Natural killer cell (primary cell): ENCODE data around the gene HAGHL. TPM values are rescaled to one million over a fixed set of nuclear protein-coding genes. Genes with fewer than 3 reads are reported as not detected.

Experiments used
- ATAC-seq, 3 donors: fragments of 150-1000 bp in 2 of 3; fragments of 200-7000 bp in 1 of 3; cut with Tn5 transposase; 1 replicate in 1 of 3; 2 replicates in 2 of 3; pipeline ENCODE4 v1.10.0; 2021; ENCODE audit warnings: mild to moderate bottlenecking in 2 of 3, moderate library complexity in 2 of 3
- DNase-seq, 2 donors: peaks; one replicate each; pipeline versions ENCODE4 v3.0.0 to v3.0.0-alpha.2; 2013 to 2021; ENCODE audit warnings: mixed read lengths in 1 of 2
- H3K27ac ChIP-seq: one replicate; pipeline ENCODE4 v1.5.1; 2013; ENCODE audit warnings: mild to moderate bottlenecking, low read length
- H3K27me3 ChIP-seq: one replicate; pipeline ENCODE4 v1.6.1; 2013; ENCODE audit warnings: low read length; ENCODE audit not compliant: control insufficient read depth, insufficient read depth
- H3K36me3 ChIP-seq: one replicate; pipeline ENCODE4 v1.6.1; 2013; ENCODE audit warnings: low read length; ENCODE audit not compliant: control insufficient read depth, insufficient read depth
- H3K4me1 ChIP-seq: one replicate; pipeline ENCODE4 v1.6.1; 2013; ENCODE audit warnings: low read length; ENCODE audit not compliant: control insufficient read depth, insufficient read depth
- H3K4me3 ChIP-seq: one replicate; pipeline ENCODE4 v1.5.1; 2013; ENCODE audit warnings: low read length
- H3K9me3 ChIP-seq: one replicate; pipeline ENCODE4 v1.6.1; 2013; ENCODE audit warnings: low read length; ENCODE audit not compliant: control insufficient read depth, insufficient read depth
- H3K27ac Mint-ChIP-seq, 2 donors: one replicate each; pipeline ENCODE4 v1.8.0; 2022; ENCODE audit warnings: mild to moderate bottlenecking in 2 of 2, mixed read lengths in 2 of 2, moderate library complexity in 1 of 2
- H3K27me3 Mint-ChIP-seq, 2 donors: one replicate each; pipeline ENCODE4 v1.8.0; 2022; ENCODE audit warnings: low read depth in 2 of 2, mixed read lengths in 2 of 2
- H3K36me3 Mint-ChIP-seq: one replicate; pipeline ENCODE4 v1.8.0; 2022; ENCODE audit warnings: mixed read lengths
- H3K4me1 Mint-ChIP-seq, 2 donors: one replicate each; pipeline ENCODE4 v1.8.0; 2022; ENCODE audit warnings: mixed read lengths in 2 of 2
- H3K4me3 Mint-ChIP-seq: one replicate; pipeline ENCODE4 v1.8.0; 2022; ENCODE audit warnings: mild to moderate bottlenecking, moderate library complexity, mixed read lengths
- H3K9me3 Mint-ChIP-seq, 2 donors: one replicate each; pipeline ENCODE4 v1.8.0; 2022; ENCODE audit warnings: mixed read lengths in 2 of 2
- WGBS: methylation state at CpG from one replicate; pipeline ENCODE4 v1.1.7; 2013; ENCODE audit warnings: missing lambda C conversion rate; ENCODE audit not compliant: insufficient coverage; 5-methylcytosine and 5-hydroxymethylcytosine counted together
- intact Hi-C: fragments of 100-400 bp; cut with micrococcal nuclease; formaldehyde crosslinking; loops from one replicate; pipeline ENCODE4 v1.14.2; 2022
- total RNA-seq, 4 donors: library from RNA; stranded (reverse); fragments of 120-200 nt in 1 of 4; gene quantifications; one replicate each; pipeline versions ENCODE4 v1.2.3 to v1.2.4, GENCODE V29; 2013 to 2022
- TF ChIP-seq, protein P1 (sequence below): fragments of 200-600 bp; IDR thresholded peaks from one replicate; pipeline ENCODE4 v1.8.0; 2022; ENCODE audit warnings: antibody characterized with exemption

The HAGHL gene
- total RNA-seq, 3 donors from 2014 or later (not counting 1 experiment from before 2014, with no cell fraction given), result 13.5 to 21.5 (median 15.7) TPM

DNA sequence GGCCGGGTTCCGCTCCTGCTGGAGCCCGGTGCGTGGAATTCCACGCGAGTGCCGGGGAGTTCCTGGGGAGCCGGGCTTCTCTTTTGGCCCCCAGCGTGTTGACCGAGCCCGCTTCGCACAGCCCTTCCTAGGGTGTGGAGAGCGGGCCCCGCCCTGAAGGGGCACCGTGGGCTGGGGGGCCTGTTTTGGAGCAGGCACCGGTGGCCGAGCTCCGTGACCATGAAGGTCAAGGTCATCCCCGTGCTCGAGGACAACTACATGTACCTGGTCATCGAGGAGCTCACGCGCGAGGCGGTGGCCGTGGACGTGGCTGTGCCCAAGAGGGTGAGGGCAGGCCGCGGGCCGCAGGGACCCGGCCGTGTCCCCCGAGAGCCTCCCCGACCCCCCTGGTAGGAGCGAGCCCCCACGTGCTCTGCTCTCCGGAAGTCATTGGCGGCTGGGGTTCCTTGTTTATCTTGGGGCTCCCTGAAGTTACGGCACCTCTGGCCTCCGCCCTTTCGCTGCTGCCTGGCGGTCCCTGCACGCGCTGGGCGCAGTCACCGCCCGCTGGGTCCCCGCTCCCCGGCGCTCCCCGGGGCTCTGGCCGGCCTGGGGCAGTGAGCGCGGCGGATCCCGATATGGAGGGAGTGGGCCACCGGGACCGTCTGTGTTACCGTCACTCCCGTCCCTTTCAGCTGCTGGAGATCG is 528 bp downstream of the HAGHL start:
- under 1% methylated on average over 61 of the region's 61 CpGs for WGBS
- no peaks in the 10 kb centered on the region for H3K27me3 Mint-ChIP-seq
- ATAC-seq (peak in 2 of 3 donors; percentile 7 to 15), DNase-seq (peak; percentile 38 to 59)
- Histone ChIP-seq H3K27me3 (no peaks in the 10 kb centered on the region), H3K36me3 (peaks cover 2% of the 10 kb centered on the region), H3K4me1 (peaks cover 29% of the 10 kb centered on the region), H3K9me3 (no peaks in the 10 kb centered on the region), H3K27ac (peak overlapping the region; percentile 86), H3K4me3 (peak overlapping the region; percentile 92)
- intact Hi-C loops, result no loop called here
- no peaks in the 10 kb centered on the region for H3K9me3 Mint-ChIP-seq
- TF ChIP-seq, protein P1, sequence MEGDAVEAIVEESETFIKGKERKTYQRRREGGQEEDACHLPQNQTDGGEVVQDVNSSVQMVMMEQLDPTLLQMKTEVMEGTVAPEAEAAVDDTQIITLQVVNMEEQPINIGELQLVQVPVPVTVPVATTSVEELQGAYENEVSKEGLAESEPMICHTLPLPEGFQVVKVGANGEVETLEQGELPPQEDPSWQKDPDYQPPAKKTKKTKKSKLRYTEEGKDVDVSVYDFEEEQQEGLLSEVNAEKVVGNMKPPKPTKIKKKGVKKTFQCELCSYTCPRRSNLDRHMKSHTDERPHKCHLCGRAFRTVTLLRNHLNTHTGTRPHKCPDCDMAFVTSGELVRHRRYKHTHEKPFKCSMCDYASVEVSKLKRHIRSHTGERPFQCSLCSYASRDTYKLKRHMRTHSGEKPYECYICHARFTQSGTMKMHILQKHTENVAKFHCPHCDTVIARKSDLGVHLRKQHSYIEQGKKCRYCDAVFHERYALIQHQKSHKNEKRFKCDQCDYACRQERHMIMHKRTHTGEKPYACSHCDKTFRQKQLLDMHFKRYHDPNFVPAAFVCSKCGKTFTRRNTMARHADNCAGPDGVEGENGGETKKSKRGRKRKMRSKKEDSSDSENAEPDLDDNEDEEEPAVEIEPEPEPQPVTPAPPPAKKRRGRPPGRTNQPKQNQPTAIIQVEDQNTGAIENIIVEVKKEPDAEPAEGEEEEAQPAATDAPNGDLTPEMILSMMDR, result no peak
- peak overlapping the region; percentile 56 for H3K4me3 Mint-ChIP-seq
- H3K4me1 Mint-ChIP-seq, result peaks cover 0 to 8% of the 10 kb centered on the region in 2 donors
- no peak overlapping the region for H3K27ac Mint-ChIP-seq
- H3K36me3 Mint-ChIP-seq, result no peaks in the 10 kb centered on the region

DNA sequence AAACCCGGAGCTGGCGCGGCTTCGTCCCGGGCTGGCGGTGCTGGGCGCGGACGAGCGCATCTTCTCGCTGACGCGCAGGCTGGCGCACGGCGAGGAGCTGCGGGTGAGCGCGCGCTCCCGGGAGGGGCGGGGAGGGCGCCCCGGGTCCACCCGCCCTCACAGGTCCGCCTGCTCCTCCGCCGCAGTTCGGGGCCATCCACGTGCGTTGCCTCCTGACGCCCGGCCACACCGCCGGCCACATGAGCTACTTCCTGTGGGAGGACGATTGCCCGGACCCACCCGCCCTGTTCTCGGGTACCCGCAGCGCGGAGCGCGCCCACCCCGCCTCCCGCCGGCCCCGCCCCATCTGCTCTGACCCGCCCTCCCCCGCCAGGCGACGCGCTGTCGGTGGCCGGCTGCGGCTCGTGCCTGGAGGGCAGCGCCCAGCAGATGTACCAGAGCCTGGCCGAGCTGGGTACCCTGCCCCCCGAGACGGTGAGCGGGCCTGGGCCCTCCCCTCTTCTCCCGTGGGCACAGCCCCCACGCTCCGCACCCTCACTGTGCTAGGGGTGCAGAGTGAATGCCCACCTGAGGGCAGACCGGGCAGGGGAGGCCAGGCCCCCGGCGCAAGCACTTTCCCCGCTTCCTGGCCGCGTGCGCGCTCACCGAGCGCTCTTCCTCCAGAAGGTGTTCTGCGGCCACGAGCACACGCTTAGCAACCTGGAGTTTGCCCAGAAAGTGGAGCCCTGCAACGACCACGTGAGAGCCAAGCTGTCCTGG is 1.4 kb downstream of the HAGHL start:
- H3K36me3 ChIP-seq, result peaks cover 5% of the 10 kb centered on the region
- no peaks in the 10 kb centered on the region for H3K27me3 Mint-ChIP-seq
- H3K9me3 ChIP-seq, result no peaks in the 10 kb centered on the region
- peaks cover 0 to 3% of the 10 kb centered on the region in 2 donors for H3K4me1 Mint-ChIP-seq
- under 1% methylated on average over 80 of the region's 80 CpGs for WGBS
- H3K4me3 ChIP-seq, result peak overlapping the region; percentile 32
- no peaks in the 10 kb centered on the region for H3K36me3 Mint-ChIP-seq
- H3K27ac ChIP-seq, result peak overlapping the region; percentile 47
- TF ChIP-seq, protein P1, result no peak
- no peaks in the 10 kb centered on the region for H3K9me3 Mint-ChIP-seq
- peaks cover 24% of the 10 kb centered on the region for H3K4me1 ChIP-seq
- DNase-seq, result peak; percentile 72 to 89
- H3K27ac Mint-ChIP-seq, result no peak overlapping the region
- H3K27me3 ChIP-seq, result no peaks in the 10 kb centered on the region
- peak; percentile 74 to 79 (median 79) for ATAC-seq
- H3K4me3 Mint-ChIP-seq, result peak overlapping the region; percentile 37
- intact Hi-C loops, result no loop called here

DNA sequence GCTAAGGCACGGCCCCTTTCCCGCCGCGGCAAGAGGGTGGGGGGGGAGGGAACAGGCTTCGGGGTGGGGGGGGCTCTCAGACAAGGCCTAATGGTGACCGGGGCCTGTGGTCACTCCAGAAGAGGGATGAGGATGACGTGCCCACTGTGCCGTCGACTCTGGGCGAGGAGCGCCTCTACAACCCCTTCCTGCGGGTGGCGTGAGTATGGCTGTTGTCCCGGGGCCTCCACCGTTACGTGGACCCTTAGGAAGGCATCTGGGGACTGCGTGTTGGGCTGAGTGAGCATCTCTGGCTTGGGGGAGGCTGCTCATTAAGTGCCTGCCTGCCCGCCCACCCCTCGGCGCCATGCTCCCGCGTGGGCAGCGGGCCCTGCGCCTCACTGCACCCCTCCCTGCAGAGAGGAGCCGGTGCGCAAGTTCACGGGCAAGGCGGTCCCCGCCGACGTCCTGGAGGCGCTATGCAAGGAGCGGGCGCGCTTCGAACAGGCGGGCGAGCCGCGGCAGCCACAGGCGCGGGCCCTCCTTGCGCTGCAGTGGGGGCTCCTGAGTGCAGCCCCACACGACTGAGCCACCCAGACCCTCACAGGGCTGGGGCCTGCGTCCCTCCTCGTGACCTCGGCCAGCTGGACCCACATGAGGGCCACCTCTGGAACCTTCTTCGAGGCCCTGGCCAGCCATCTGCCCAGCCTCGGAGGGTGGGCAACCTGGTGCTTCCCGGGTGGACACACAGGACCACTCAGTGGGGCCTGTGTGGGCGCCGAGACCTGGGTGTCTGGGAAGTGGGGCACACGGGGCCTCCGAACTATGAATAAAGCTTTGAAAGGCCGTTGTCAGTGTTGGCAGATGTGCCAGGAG is 2.2 kb downstream of the HAGHL start:
- H3K36me3 ChIP-seq, result peaks cover 9% of the 10 kb centered on the region

More for the DNA sequence above, 2.2 kb downstream of the HAGHL start:
- H3K27ac Mint-ChIP-seq, result no peak overlapping the region
- intact Hi-C loops, result no loop called here
- peak overlapping the region; percentile 37 for H3K4me3 Mint-ChIP-seq
- no peaks in the 10 kb centered on the region for H3K27me3 ChIP-seq
- TF ChIP-seq, protein P1, result no peak
- H3K4me1 ChIP-seq, result peaks cover 24% of the 10 kb centered on the region
- H3K27ac ChIP-seq, result no peak overlapping the region
- H3K27me3 Mint-ChIP-seq, result no peaks in the 10 kb centered on the region
- 85% methylated on average over 54 of the region's 55 CpGs for WGBS
- H3K4me3 ChIP-seq, result no peak overlapping the region
- no peaks in the 10 kb centered on the region for H3K36me3 Mint-ChIP-seq
- no peaks in the 10 kb centered on the region for H3K9me3 Mint-ChIP-seq
- peaks cover 0 to 3% of the 10 kb centered on the region in 2 donors for H3K4me1 Mint-ChIP-seq
- ATAC-seq, result no peak
- no peaks in the 10 kb centered on the region for H3K9me3 ChIP-seq
- no peak for DNase-seq
